Suprapubic skin (tissue), 4 donors: ENCODE measurements around the gene NFIA. TPM values are rescaled to one million over a fixed set of nuclear protein-coding genes. Genes with fewer than 3 reads are reported as not detected.
"Not testable (repeated sequence)": the region's sequence is repeated elsewhere in the genome, so short reads cannot be mapped to it uniquely, and the experiment has no call there.

Source experiments
- DNase-seq, 2 donors: peaks; one replicate each; pipeline ENCODE4 v3.0.0-alpha.2; 2019; ENCODE audit warnings: low spot score in 2 of 2
- H3K27ac ChIP-seq: fragments of 200-600 bp; sonication (generic); one replicate; pipeline ENCODE4 v1.5.1; 2019
- H3K27me3 ChIP-seq: fragments of 200-600 bp; sonication (generic); one replicate; pipeline ENCODE4 v1.5.1; 2019
- H3K36me3 ChIP-seq: fragments of 200-600 bp; sonication (generic); one replicate; pipeline ENCODE4 v1.5.1; 2019
- H3K4me1 ChIP-seq: fragments of 200-600 bp; sonication (generic); one replicate; pipeline ENCODE4 v1.5.1; 2019
- H3K4me3 ChIP-seq: fragments of 200-600 bp; sonication (generic); one replicate; pipeline ENCODE4 v1.5.1; 2019; ENCODE audit warnings: mild to moderate bottlenecking
- H3K9me3 ChIP-seq: fragments of 200-600 bp; sonication (generic); one replicate; pipeline ENCODE4 v1.5.1; 2019
- EP300 ChIP-seq: sonication (generic); formaldehyde crosslinking; IDR thresholded peaks from one replicate; pipeline ENCODE4 v1.6.1; 2017; ENCODE audit warnings: antibody characterized with exemption
- POLR2A ChIP-seq, 2 donors: fragments of 450-650 bp; IDR thresholded peaks; one replicate each; pipeline ENCODE4 v1.6.1; 2017; ENCODE audit warnings: antibody characterized with exemption in 2 of 2, mild to moderate bottlenecking in 2 of 2, moderate library complexity in 2 of 2
- POLR2AphosphoS5 ChIP-seq, 3 donors: sonication (generic); formaldehyde crosslinking; IDR thresholded peaks; one replicate each; pipeline ENCODE4 v1.6.1; 2017; ENCODE audit warnings: antibody characterized with exemption in 3 of 3
- WGBS: methylation state at CpG from one replicate; pipeline ENCODE4 v1.1.5; 2018; 5-methylcytosine and 5-hydroxymethylcytosine counted together
- total RNA-seq, 4 donors: library from RNA; depleted of rRNA; stranded (reverse); fragments of >200 nt; gene quantifications; one replicate each; pipeline ENCODE4 v1.1.0, GENCODE V29; 2016
- TF ChIP-seq, protein P1 (sequence below), 2 donors: fragments of 200-600 bp in 1 of 2; fragments of 450-650 bp in 1 of 2; sonication (generic) in 1 of 2; IDR thresholded peaks; one replicate each; pipeline ENCODE4 v1.5.1; 2016 to 2019; ENCODE audit warnings: antibody characterized with exemption in 2 of 2, mild to moderate bottlenecking in 1 of 2, moderate library complexity in 1 of 2

NFIA gene
- total RNA-seq, 4 donors from 2014 or later, result 30.1 to 54.2 (median 48.2) TPM

DNA sequence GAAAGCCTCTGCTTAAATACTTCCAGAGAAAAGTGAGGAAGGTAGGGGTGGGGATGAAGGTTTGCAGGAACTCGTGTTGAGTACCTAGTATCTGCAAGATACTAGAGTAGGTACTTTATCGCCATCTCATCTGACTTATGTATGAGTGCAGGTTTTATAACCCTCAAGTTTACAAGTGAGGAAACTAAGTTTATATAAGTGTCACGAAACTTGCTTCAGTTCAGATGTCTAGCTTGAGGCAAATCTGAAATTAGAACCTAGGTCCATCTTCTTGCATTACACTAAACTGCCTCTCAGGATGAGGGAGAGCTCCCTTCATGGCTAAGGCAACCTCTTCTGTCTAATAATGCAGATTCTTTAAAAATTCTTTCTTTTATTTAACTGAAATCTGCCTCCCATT, 43.5 kb downstream of the NFIA start:
- H3K4me3 ChIP-seq, result no peak overlapping the region
- TF ChIP-seq, protein P1, sequence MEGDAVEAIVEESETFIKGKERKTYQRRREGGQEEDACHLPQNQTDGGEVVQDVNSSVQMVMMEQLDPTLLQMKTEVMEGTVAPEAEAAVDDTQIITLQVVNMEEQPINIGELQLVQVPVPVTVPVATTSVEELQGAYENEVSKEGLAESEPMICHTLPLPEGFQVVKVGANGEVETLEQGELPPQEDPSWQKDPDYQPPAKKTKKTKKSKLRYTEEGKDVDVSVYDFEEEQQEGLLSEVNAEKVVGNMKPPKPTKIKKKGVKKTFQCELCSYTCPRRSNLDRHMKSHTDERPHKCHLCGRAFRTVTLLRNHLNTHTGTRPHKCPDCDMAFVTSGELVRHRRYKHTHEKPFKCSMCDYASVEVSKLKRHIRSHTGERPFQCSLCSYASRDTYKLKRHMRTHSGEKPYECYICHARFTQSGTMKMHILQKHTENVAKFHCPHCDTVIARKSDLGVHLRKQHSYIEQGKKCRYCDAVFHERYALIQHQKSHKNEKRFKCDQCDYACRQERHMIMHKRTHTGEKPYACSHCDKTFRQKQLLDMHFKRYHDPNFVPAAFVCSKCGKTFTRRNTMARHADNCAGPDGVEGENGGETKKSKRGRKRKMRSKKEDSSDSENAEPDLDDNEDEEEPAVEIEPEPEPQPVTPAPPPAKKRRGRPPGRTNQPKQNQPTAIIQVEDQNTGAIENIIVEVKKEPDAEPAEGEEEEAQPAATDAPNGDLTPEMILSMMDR (IDR thresholded peaks at IDR 0.05), result no peak
- TF ChIP-seq EP300 (no peak), POLR2A (IDR thresholded peaks at IDR 0.05) (no peak), POLR2AphosphoS5 (IDR thresholded peaks at IDR 0.05) (no peak)
- H3K4me1 ChIP-seq, result peaks cover 40% of the 10 kb centered on the region
- WGBS, result 54% methylated on average over 3 of the region's 3 CpGs
- no peaks in the 10 kb centered on the region for H3K27me3 ChIP-seq
- DNase-seq, result no peak
- H3K36me3 ChIP-seq, result no peaks in the 10 kb centered on the region
- H3K9me3 ChIP-seq, result no peaks in the 10 kb centered on the region
- H3K27ac ChIP-seq, result no peak overlapping the region

DNA sequence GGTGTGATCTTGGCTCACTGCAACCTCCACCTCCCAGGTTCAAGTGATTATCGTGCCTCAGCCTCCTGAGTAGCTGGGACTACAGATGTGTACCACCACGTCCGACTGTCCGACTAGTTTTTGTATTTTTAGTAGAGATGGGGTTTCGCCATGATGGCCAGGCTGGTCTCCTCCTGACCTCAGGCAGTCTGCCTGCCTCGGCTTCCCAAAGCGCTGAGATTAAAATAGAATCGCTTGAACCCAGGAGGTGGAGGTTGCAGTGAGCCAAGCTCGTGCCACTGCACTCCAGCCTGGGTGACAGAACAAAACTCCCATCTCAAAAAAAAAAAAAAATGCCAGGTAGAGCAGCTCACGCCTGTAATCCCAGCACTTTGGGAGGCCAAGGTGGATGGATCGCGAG, 44.5 kb downstream of the NFIA start:
- WGBS, result 95% methylated on average over 12 of the region's 12 CpGs
- H3K4me1 ChIP-seq, result peaks cover 39% of the 10 kb centered on the region
- not testable (repeated sequence) for H3K9me3 ChIP-seq, H3K4me3 ChIP-seq, H3K36me3 ChIP-seq, H3K27me3 ChIP-seq, DNase-seq, H3K27ac ChIP-seq

- Histone ChIP-seq H3K4me1 (peaks cover 24% of the 10 kb centered on the region), H3K27me3 (no peaks in the 10 kb centered on the region), H3K9me3 (no peaks in the 10 kb centered on the region), H3K27ac (no peak overlapping the region), H3K4me3 (no peak overlapping the region), H3K36me3 (no peaks in the 10 kb centered on the region)
- TF ChIP-seq POLR2AphosphoS5 (IDR thresholded peaks at IDR 0.05), result no peak
- no peak for TF ChIP-seq POLR2A (IDR thresholded peaks at IDR 0.05)
- TF ChIP-seq, protein P1 (IDR thresholded peaks at IDR 0.05), result no peak
- no peak for TF ChIP-seq EP300
- DNase-seq, result no peak
- 88% methylated on average over 6 of the region's 6 CpGs for WGBS
Observed at GRCh38 chr1:61130338-61131000, 48.1 kb downstream of the NFIA start.

GRCh38 chr1:61131248-61131647, 48.9 kb downstream of the NFIA start:
- H3K27me3 ChIP-seq, result no peaks in the 10 kb centered on the region
- DNase-seq, result no peak
- TF ChIP-seq EP300, result no peak
- TF ChIP-seq POLR2A (IDR thresholded peaks at IDR 0.05), result no peak
- no peak for TF ChIP-seq POLR2AphosphoS5 (IDR thresholded peaks at IDR 0.05)
- no peaks in the 10 kb centered on the region for H3K9me3 ChIP-seq
- peaks cover 20% of the 10 kb centered on the region for H3K4me1 ChIP-seq
- no peaks in the 10 kb centered on the region for H3K36me3 ChIP-seq
- no peak overlapping the region for H3K4me3 ChIP-seq
- H3K27ac ChIP-seq, result no peak overlapping the region

- Histone ChIP-seq H3K36me3 (no peaks in the 10 kb centered on the region), H3K27ac (peak overlapping the region; percentile 64), H3K4me3 (no peak overlapping the region), H3K4me1 (peaks cover 20% of the 10 kb centered on the region), H3K27me3 (no peaks in the 10 kb centered on the region), H3K9me3 (no peaks in the 10 kb centered on the region)
- TF ChIP-seq POLR2AphosphoS5 (IDR thresholded peaks at IDR 0.05) (no peak), POLR2A (IDR thresholded peaks at IDR 0.05) (no peak), EP300 (no peak)
- TF ChIP-seq, protein P1 (IDR thresholded peaks at IDR 0.05), result no peak
- no peak for DNase-seq
Observed at GRCh38 chr1:61131716-61132115, 49.4 kb downstream of the NFIA start.

DNA sequence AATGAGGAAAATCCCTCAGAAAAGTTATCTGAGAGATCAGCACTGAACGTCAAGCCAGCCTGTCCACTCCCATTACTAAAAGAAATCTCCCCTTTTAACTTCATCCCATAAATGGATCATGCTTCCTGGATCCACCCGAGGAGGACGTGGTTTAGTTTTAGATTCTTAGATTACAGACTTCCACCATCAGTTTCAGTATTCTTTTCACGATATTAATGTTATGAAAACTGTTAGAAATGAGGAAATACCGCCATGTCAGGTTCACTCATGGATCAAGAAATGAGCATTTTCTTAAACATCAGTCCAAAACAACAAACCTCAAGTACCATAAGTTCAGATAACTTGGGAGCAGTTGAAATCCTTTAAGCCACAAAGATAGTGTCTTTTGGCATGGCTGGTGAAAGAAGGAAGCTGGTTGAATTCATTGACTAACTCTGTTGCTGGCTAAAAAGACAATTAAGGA, 49.8 kb downstream of the NFIA start:
- Histone ChIP-seq H3K27ac (peak overlapping the region; percentile 64), H3K36me3 (no peaks in the 10 kb centered on the region), H3K9me3 (no peaks in the 10 kb centered on the region), H3K4me3 (no peak overlapping the region), H3K4me1 (peaks cover 20% of the 10 kb centered on the region), H3K27me3 (no peaks in the 10 kb centered on the region)
- WGBS, result 36% methylated on average over 5 of the region's 5 CpGs
- DNase-seq, result no peak
- TF ChIP-seq POLR2A (IDR thresholded peaks at IDR 0.05) (no peak), EP300 (no peak), POLR2AphosphoS5 (IDR thresholded peaks at IDR 0.05) (no peak)
- TF ChIP-seq, protein P1 (IDR thresholded peaks at IDR 0.05), result no peak
